Esophagus squamous epithelium (tissue), 4 donors: ENCODE data around the gene SEMA7A.

ENCODE experiments used
- CTCF ChIP-seq, 6 experiments: fragments of 450-650 bp in 4 of 6; fragments of 200-600 bp in 2 of 6; sonication (generic) in 2 of 6; IDR thresholded peaks; one replicate each; pipeline ENCODE4 v1.5.1; 2016 to 2019; ENCODE audit warnings: antibody characterized with exemption in 6 of 6, mild to moderate bottlenecking in 4 of 6, moderate library complexity in 4 of 6
- POLR2A ChIP-seq, 4 donors: fragments of 450-650 bp; IDR thresholded peaks; one replicate each; pipeline ENCODE4 v1.6.1; 2017; ENCODE audit warnings: antibody characterized with exemption in 4 of 4, mild to moderate bottlenecking in 4 of 4, moderate library complexity in 3 of 4

DNA sequence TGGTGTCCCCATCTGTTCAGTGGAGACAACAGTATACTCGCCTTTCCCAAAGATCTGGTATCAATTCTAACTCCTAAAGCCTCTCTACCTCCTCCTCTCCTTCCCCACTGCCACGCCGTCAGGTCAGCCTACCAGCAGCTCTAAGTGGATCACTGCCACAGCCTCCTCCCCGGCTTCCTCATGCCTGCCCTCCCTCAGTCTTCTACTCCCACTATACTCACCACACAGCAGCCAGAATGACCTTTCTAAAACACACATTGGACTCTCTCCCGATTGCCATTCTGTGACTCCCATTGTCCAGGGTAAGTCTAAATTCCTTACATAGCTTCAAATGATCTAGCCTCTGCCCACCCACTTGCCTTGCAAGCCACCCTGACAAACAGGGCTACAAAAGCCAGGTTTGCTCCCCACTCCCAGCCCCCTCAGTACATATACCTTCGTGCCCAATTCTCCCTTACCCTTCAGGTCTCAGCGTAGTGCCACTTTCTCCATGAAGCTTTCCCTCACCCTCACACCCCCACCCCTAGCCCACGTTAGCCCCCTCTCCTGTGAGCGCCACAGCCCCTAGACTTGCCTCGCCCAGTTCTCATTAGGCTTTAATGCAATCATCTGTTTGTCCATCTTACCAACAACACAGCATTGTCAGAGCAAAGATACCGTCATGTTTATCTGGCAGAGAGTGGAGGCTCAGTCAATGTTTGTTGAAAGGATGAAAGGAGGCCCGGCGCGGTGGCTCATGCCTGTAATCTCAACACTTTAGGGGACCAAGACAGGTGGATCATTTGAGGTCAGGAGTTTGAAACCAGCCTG, 9.5 kb upstream of the SEMA7A start:
- TF ChIP-seq CTCF (IDR thresholded peaks at IDR 0.05), result no peak
- no peak for TF ChIP-seq POLR2A (IDR thresholded peaks at IDR 0.05)
